ENCODE measurements around the gene ZMYM4.
"Not testable (repeated sequence)": the region's sequence is repeated elsewhere in the genome, so short reads cannot be mapped to it uniquely, and the experiment has no call there.

Gene ZMYM4

GRCh38 chr1:35331618-35332017 lies 63.1 kb downstream of the ZMYM4 start:
- DNase-seq = not testable (repeated sequence)

- no peak for DNase-seq
Measured at GRCh38 chr1:35334485-35334884, 66.0 kb downstream of the ZMYM4 start.

GRCh38 chr1:35340519-35340918 lies 72.0 kb downstream of the ZMYM4 start:
- no peak for DNase-seq

GRCh38 chr1:35345439-35345981 lies 77.0 kb downstream of the ZMYM4 start:
- DNase-seq = peak; percentile 54 to 84

GRCh38 chr1:35350872-35351271 lies 82.4 kb downstream of the ZMYM4 start:
- no peak for DNase-seq

- DNase-seq = no peak
Measured at GRCh38 chr1:35359995-35360394, 91.5 kb downstream of the ZMYM4 start.

GRCh38 chr1:35361638-35362037 lies 93.1 kb downstream of the ZMYM4 start:
- no peak for DNase-seq

- DNase-seq = peak; percentile 22 to 75
Measured at GRCh38 chr1:35364741-35365140, 96.2 kb downstream of the ZMYM4 start.

GRCh38 chr1:35367914-35368313 lies 99.4 kb downstream of the ZMYM4 start:
- DNase-seq = no peak

- no peak for DNase-seq
Measured at GRCh38 chr1:35369922-35370671, 101.6 kb downstream of the ZMYM4 start.

- no peak for DNase-seq
Measured at GRCh38 chr1:35371506-35371905, 103.0 kb downstream of the ZMYM4 start.

GRCh38 chr1:35377555-35377954 lies 109.0 kb downstream of the ZMYM4 start:
- peak; percentile 48 to 55 for DNase-seq

- no peak for DNase-seq
Measured at GRCh38 chr1:35379317-35380000, 111.0 kb downstream of the ZMYM4 start.

- DNase-seq = not testable (repeated sequence)
Measured at GRCh38 chr1:35380111-35380510, 111.6 kb downstream of the ZMYM4 start.

- DNase-seq = no peak
Measured at GRCh38 chr1:35382107-35382506, 113.6 kb downstream of the ZMYM4 start.

GRCh38 chr1:35386290-35386689 lies 117.8 kb downstream of the ZMYM4 start:
- DNase-seq = no peak

GRCh38 chr1:35386959-35387358 lies 118.5 kb downstream of the ZMYM4 start:
- no peak for DNase-seq

GRCh38 chr1:35390600-35391494 lies 122.3 kb downstream of the ZMYM4 start:
- no peak for DNase-seq

GRCh38 chr1:35394386-35394785 lies 125.9 kb downstream of the ZMYM4 start:
- no peak for DNase-seq

- no peak for DNase-seq
Measured at GRCh38 chr1:35398739-35399138, 130.2 kb downstream of the ZMYM4 start.

- no peak for DNase-seq
Measured at GRCh38 chr1:35401049-35401448, 132.5 kb downstream of the ZMYM4 start.

- no peak for DNase-seq
Measured at GRCh38 chr1:35406103-35406502, 137.6 kb downstream of the ZMYM4 start.

- DNase-seq = no peak
Measured at GRCh38 chr1:35407743-35408142, 139.2 kb downstream of the ZMYM4 start.

All from inflammatory macrophage (primary cell).